GM19452 (cell line): ENCODE data around the gene PLLP.

Experiments used
- ATAC-seq: cut with Tn5 transposase; IDR thresholded peaks from one replicate; pipeline ENCODE4 v1.9.1; 2021; ENCODE audit not compliant: unreplicated experiment

PLLP gene

DNA sequence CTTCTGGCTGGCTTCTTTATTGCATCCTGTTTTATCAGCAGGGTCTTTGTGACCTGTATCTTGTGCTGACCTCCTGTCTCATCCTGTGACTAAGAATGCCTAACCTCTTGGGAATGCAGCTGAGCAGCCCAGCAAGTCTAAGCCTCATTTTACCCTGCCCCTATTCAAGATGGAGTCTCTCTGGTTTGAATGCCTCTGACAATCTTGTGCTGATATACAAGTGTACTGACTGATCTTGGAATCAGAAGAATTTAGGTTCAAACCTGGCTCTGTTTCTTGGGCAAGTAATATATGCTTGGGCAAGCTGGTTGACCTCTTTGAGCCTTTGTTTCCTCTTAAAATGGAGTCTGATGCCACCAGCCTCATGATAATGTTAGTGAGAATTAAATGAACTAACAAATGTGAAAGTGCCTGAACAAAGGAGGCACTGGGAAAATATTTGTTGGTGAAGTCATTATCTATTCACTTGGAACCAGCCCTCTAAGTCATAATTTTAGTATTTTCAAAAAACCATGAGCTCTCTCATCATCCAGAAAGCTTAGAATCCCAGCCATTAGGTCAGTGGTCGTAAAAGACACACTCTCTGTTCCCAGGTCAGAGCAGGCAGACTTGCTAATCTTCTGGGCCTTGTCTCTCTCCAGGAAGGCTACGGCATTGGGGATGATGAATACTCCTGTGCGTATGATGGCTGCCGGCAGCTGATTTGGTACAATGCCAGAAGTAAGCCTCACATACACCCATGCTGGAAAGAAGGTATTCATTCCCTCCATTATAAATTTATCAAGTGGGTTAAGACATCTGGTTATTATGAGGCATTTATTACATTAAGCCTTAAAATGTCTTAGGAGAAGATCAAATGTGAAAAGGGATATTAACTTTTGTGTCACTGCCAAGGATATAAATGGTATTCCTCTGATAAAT, 57.5 kb downstream of the PLLP start:
- ATAC-seq: no peak

DNA sequence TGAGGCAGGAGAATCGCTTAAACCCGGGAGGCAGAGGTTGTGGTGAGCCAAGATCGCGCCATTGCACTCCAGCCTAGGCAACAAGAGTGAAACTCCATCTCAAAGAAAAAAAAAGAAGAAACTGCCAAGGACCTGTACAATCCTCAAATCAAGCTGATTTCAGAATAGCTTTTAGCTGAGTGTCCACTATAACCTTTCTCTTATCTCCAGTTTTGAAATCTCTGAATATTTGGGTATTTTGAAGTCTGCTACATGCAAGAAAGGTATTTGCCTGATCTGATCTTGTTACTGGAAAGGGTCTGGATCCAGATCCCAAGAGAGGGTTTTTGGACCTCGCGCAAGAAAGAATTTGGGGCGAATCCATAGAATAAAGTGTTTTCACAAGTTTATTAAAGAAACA, 58.5 kb downstream of the PLLP start:
- no peak for ATAC-seq

DNA sequence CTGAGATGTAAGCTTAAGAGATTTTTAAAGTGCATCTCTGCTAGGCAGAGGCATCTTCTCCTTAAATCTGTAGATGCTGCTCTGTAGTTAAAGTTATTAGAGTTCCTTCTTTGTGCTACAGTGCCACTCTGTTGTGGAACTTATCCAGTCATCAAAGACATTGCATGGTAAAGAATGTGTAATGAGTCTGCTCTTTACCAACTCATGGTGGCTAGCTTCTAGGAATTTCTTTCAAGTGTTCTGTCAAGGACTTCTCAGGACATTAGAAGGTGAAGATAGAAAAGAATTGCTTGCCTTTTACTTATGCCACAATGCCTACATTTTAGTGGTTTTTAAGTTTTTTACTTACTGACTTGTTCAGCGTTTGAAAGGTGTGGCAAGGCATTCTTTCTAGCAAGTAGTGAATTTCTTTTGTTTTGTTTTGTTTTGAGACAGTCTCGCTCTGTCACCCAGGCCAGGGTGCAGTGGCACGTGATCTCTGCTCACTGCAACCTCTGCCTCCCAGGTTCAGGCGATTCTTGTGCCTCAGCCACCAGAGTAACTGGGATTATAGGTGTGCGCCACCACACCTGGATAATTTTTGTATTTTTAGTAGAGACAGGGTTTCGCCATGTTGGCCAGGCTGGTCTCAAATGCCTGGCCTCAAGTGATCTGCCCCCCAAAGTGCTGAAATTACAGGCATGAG, 59.7 kb downstream of the PLLP start:
- no peak for ATAC-seq

DNA sequence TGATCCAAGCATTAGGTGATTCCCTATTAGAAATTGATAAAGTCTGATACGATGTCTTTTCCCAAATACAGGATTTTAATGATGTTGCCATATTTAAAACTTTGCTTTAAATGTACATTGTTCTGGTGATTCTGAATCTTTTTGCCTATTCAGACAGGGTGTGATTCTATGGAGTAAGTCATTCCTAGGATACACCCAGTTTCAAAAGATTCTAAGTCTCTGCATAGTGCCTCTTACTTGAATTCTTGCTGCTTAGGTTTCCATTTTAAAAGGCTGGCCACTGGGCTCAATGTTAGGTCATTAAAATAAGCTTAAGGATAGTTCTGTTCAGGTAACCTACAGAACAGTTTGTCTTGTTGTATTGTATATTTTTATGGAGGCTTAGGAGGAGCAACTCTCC, 61.4 kb downstream of the PLLP start:
- ATAC-seq: no peak

DNA sequence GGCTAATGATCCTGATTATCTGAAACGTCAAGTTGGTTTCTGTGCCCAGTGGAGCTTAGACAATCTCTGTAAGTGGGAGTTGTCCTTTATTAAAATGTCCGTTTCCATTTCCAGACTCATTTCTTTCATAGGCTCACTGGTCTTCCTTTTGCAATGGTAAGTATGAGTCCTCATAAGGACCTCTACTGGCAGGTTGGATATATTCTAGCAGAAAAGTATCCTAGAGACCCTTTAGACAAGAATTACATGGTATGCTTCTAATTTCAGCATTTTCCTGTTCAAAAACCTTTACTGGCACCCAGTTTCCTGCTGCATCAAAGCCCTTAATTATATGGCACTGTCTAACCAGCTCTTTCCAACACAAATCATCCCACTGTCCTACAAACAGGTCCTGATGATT, 67.5 kb downstream of the PLLP start:
- no peak for ATAC-seq

DNA sequence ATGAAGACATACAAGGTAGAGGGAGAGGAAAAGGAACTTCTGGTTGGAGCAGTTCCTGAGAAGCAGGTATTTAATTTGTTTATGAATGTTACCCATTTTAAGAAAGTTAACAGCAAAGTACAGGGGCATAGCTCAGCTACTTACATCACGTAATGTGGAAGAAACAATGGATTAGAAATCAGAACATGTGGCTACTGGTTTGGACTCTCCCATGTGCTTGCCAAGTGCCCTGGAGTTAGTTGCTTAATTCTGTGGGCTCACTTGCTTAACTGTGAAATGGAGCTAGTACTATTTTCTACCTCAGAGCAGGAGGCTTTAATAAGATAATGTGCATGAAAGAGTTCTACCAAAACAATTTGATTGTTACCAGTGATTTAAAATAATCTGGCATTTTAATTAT, 71.0 kb downstream of the PLLP start:
- ATAC-seq: no peak

DNA sequence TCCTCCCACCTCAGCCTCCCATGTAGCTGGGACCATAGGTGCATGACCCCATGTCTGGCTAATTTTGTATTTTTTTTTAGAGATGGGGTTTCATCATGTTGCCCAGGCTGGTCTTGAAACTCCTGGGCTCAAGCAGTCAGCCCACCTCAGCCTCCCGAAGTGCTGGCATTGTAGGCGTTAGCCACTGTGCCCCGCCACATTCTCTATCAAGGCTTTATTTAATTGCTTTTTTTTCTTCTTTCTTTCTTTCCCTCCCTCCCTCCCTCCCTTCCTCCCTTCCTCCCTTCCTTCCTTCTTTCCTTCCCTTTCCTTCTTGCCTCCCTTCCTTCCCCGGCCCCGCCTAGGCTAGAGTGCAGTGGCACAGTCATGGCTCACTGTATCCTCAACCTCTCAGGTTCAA, 74.7 kb downstream of the PLLP start:
- no peak for ATAC-seq

DNA sequence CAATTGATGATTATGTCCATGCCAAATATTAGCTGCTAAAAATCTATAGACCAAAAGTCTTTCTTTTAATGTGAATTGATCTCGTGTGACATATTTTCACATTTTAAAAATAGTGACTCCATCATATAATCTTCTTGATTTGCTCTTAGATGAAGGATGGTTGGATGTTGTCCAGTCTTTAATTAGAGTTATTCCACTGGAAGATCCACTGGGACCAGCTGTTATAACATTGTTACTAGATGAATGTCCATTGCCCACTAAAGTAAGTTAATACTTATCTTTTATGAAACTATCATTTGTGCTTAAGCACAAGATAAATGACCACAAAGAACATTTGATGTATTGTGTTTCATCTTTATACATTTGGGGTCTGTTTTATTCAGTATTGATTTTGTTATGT, 75.5 kb downstream of the PLLP start:
- no peak for ATAC-seq
